ENCODE measurements around the gene CPSF4.

- TF ChIP-seq EZH2phosphoT487 (IDR thresholded peaks at IDR 0.05) (no peak), EZH2 (IDR thresholded peaks at IDR 0.05) (no peak), CTCF (IDR thresholded peaks at IDR 0.05) (no peak)
Measured at GRCh38 chr7:99438573-99439480, at the start of gene CPSF4, which contains the start of gene PTCD1.
